HG03558 (cell line): ENCODE measurements around the gene ANXA3.
"Not testable (repeated sequence)": the region's sequence is repeated elsewhere in the genome, so short reads cannot be mapped to it uniquely, and the experiment has no call there.

Experiments used
- ATAC-seq: cut with Tn5 transposase; IDR thresholded peaks from one replicate; pipeline ENCODE4 v1.9.1; 2021; ENCODE audit warnings: moderate number of reproducible peaks; ENCODE audit not compliant: unreplicated experiment; ENCODE audit errors: extremely low read depth

ANXA3 gene

DNA sequence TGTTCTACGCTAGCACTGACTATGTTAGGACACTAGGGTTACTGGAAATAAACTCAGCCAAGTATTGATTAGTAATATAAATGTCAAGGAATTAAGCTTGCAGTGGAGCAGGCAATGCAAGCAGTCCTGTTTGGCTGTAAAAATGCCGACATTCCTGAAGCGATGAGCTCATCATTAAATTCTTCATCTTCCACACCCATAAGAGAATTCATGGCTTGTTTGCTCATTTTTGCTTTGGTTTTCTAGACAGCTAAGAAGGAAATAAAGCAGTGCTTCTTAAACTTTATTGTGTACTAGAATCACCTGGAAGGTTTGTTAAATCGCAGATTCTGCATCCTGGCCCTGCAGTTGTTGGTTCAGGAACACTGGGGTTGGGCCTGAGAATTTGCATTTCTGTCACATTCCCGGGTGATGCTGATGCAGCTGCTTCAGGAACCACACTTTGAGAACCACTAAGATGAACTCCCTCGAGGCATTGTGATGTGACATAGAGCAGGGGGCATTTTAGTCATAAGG, 17.8 kb downstream of the ANXA3 start:
- ATAC-seq = no peak

- no peak for ATAC-seq
Measured at GRCh38 chr4:78570117-78570516, 18.5 kb downstream of the ANXA3 start.

DNA sequence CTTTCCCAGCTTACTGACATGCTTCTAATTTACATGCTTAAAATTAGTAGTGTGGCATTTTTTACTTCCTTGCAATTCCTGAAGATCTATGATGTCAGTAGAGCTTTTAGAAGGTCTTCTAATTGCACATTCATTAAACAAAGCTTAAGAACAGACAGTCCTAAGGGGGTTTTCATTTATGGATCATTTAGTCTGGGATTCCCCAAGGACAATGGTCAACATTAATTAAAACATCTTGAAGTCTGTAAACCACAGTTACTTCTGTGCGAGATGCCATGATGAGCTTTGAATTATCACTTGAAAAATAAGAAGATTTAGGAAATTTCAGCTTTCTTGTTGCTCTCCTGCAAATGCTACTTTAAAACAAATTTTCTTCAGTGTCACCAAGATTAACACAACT, 20.2 kb downstream of the ANXA3 start:
- no peak for ATAC-seq

DNA sequence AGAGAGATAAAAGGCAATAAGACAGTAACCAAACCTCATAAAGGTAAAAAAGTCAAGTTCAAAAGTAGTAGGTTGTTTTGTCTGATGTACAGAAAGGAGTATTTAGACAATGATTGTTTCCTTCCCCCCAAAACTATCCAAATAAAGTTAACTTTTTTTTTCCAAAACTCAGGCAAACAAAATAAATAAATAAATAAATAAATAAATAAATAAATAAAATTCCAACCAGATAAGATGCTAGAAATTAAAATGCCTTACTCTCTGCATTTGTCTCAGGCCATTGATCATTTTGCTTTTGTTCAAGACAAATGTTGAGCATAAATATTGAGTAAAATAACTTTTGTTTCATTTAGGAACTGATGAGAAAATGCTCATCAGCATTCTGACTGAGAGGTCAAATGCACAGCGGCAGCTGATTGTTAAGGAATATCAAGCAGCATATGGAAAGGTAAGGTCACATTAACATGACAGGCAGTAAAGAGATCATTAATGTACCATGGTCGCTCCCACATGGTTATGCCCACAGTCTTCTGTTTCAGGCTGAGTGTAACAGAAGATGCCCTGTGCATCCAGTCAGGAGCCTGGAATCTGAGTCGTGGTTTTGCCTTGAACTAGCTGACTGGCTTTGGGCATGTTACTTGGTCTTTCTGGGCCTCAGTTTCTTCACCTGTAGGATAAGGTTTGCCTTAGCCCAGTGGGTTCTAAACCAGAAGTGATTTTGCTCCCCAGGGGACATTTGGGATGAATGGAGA, 27.3 kb downstream of the ANXA3 start:
- ATAC-seq = no peak

GRCh38 chr4:78581618-78582017, 30.0 kb downstream of the ANXA3 start:
- ATAC-seq = no peak

DNA sequence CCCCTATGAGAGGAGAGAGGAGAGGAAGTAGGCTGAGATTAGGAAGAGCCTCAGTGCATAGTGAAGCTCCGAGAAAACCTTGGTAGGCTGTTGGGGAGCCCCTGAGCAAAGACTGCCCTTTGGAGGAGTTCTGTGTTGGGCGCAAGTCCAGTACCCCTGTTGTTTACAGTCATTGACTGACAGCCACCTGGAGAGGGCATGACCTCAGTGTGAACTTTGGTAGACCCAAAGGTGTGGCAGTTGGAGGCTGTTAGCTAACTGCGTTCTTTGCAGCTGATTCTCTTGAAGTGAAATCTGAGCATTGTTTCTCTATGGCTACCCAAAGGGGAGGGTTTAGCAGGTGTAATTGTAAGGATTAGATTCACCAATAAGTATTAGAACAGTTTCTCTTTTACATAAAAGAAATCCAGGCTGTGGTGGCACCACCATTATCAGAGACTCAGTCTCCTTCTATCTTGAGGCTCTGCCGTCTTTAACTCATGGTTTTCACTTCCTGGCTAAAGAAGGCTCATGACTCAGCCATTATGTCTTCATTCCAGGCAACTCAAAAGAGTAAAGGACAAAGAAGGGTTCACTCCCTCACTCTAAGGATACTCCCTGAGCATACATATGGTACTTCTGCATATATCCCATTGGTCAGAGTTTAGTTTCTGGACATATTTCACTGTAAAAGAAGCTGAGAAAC, 33.4 kb downstream of the ANXA3 start:
- no peak for ATAC-seq

DNA sequence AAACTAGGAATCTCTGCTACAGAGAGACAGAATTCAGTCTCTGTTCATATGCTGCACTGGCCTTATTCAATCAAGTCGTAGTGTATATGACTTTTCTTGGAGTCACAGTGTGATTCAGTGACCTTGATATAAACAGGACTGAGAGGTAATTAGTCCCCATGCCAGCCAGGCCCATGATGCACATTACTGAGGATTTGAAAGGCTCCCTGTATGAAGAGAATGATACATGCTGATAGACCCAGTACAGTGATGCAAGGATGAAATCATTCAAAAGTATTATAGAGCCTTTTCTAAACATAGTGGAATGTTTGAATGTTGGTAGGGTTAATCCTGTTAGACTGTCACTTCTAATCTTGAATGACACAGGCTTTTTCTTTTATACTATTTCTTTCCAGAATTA, 34.1 kb downstream of the ANXA3 start:
- ATAC-seq = no peak

GRCh38 chr4:78588894-78589545, 37.5 kb downstream of the ANXA3 start:
- no peak for ATAC-seq

GRCh38 chr4:78591404-78591803, 39.8 kb downstream of the ANXA3 start:
- no peak for ATAC-seq

GRCh38 chr4:78592088-78592783, 40.7 kb downstream of the ANXA3 start:
- no peak for ATAC-seq

DNA sequence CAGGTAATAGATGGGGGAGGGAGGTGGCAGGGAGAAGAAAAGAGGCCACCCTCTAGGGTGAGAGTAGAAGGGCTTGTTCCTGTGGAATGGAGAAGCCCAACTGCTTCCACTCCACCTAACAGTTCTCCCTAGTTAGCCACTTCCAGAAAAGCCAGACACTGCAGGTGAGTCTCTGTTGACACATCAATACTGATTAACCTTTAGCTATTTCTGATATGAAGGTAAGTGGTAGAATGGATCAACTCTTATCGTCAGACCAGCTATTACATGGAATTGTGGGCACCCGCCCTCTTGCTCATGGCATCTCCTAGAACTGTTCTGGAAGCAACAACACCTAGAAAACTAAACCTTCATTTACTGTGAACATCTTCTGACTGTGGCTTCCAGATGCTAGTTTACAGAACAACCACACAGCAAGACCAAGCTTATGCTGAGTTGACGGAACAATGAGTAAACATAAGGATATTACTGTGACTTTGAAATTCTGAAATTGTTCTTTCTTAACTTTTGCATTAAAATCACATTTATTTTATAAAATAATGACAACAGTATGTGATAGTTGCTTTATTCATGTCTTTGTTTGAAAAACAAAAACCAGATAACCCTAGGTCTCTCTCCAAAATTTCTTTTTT, 44.7 kb downstream of the ANXA3 start:
- ATAC-seq = no peak

- ATAC-seq = not testable (repeated sequence)
Measured at GRCh38 chr4:78598431-78598830, 46.9 kb downstream of the ANXA3 start.

DNA sequence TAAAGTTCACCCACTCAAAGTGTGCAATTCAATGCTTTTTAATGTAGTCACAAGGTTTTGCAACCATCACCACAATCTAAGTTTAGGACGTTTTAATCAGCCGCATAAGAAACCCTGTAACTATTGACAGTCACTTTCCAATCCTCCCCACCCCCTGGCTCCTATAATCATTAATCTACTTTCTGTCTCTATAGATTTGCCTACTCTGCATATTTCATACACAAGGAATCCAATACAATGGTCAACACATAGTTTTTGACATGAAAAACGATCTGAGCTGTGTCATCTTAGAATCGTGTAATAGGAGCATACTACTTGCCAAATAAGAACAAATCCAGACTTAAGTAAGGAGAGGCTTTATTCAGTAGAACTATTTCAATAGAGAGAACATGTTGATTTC, 47.6 kb downstream of the ANXA3 start:
- ATAC-seq = no peak

DNA sequence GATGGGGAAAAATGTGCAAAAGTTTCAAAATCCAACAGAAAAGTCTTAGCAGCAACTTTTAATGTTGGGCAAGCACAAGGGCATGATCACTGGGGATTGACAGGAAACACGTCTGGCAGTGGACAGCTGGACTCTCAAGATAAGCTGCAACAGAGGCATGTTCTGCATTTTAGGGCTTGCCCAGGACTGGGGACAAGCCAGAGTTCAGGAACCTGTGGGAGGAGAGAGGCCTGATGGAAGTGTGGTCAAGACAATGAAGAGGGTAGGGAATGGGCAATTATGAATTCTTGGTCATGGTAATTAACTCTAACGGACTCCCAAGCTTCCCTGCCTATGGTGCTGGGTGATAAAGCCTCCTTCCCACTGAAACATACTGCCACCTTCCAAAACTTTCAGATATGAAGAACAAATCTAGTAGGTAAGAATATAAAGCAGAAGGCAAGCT, 48.4 kb downstream of the ANXA3 start:
- no peak for ATAC-seq

DNA sequence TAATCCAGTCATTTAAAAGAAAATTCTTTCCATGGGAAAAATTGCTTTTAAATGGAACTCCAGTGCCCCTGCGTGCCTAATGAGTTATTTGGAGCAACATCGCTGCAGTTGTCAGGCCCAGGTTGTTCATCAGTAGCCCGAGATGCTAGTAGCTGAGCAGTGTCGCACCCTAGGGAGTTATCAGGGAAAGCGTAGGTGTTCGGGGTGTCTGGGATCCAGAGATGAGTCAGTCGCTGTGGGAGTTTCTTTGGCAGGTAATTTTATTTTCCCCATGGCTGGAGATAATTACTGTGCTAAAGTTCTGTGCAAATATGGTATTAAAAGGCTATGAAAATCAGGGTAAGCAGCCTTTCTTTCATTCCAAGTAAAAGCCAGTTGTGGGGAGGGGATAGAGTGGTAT, 49.4 kb downstream of the ANXA3 start:
- no peak for ATAC-seq

DNA sequence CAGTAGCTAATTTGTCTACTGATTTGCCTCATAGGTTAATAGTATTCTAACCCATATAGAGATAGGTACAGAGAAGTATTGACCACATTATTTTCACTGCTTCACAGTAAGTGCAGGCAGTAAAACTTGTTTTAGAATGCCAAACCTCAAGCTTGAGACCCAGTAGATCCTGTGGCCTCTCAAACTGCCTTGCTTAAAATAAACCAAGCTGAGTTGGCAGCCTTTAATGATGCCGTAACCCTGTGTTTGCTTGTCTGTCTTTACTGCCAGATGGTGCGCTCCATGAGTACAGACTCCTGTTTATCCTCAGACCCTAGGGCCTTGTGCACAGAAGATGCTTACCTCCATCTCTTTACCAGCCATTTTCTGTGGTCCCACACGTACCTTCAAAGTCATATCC, 50.8 kb downstream of the ANXA3 start:
- ATAC-seq = no peak

- no peak for ATAC-seq
Measured at GRCh38 chr4:78603384-78603783, 51.8 kb downstream of the ANXA3 start.

DNA sequence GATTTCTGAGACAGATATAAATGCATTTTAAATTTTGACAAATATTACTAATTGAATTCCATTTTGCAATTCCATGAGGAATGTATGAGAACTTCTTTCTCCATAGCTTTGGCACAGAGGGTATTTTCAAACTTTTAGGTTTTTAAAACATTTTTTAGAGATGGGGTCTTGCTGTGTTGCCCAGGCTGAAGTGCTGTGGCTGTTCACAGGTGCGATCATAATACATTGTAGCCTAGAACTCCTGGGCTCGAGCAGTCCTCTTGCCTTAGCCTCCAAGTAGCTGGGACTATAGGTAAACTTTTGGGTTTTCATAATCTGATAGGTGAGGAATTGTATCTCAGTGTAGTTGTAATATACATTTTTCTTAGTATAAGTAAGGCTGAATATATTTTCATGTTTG, 53.4 kb downstream of the ANXA3 start:
- no peak for ATAC-seq

GRCh38 chr4:78606035-78606434, 54.5 kb downstream of the ANXA3 start:
- ATAC-seq = no peak

DNA sequence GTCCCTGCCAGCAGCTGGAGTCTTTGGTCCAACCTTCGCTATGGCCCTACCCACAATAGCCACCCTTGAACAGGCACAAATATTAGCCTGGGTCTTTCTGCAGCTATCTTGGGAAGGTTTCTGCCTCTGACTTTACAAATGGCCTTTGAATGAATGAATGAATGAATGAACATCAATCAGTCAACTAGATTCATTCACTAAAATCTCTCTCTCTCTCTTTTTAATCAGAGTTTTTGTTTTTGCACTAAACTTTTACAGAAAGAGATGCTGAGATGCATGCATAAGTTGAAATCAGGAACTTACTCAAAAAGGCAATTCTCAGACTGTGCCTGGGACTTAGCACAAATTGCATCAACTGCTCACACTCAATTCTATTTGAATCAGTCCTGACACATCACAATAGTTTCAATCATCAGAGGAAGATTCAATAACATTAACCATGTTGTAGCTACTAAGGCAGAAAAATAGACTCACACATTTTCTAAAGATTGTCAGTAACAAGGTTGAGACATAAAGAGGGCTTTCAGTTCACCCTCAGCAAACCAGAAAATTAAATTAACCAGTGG, 55.0 kb downstream of the ANXA3 start:
- no peak for ATAC-seq
